ENCODE measurements around the gene DHX34. TPM values are rescaled to one million over a fixed set of nuclear protein-coding genes. Genes with fewer than 3 reads are reported as not detected.
"Not testable (repeated sequence)": the region's sequence is repeated elsewhere in the genome, so short reads cannot be mapped to it uniquely, and the experiment has no call there.

Gene DHX34, protein sequence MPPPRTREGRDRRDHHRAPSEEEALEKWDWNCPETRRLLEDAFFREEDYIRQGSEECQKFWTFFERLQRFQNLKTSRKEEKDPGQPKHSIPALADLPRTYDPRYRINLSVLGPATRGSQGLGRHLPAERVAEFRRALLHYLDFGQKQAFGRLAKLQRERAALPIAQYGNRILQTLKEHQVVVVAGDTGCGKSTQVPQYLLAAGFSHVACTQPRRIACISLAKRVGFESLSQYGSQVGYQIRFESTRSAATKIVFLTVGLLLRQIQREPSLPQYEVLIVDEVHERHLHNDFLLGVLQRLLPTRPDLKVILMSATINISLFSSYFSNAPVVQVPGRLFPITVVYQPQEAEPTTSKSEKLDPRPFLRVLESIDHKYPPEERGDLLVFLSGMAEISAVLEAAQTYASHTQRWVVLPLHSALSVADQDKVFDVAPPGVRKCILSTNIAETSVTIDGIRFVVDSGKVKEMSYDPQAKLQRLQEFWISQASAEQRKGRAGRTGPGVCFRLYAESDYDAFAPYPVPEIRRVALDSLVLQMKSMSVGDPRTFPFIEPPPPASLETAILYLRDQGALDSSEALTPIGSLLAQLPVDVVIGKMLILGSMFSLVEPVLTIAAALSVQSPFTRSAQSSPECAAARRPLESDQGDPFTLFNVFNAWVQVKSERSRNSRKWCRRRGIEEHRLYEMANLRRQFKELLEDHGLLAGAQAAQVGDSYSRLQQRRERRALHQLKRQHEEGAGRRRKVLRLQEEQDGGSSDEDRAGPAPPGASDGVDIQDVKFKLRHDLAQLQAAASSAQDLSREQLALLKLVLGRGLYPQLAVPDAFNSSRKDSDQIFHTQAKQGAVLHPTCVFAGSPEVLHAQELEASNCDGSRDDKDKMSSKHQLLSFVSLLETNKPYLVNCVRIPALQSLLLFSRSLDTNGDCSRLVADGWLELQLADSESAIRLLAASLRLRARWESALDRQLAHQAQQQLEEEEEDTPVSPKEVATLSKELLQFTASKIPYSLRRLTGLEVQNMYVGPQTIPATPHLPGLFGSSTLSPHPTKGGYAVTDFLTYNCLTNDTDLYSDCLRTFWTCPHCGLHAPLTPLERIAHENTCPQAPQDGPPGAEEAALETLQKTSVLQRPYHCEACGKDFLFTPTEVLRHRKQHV
- 25.9 and 26.8 TPM in 2 replicates for total RNA-seq (2014; rRNA removed; shearing (Covaris generic))
- polyA plus RNA-seq (2015; cell fraction: cytosol; rRNA removed): 17.3 and 17.7 TPM in 2 replicates
- 53.4 and 57.7 TPM in 2 replicates for polyA plus RNA-seq (2015; cell fraction: nucleus; rRNA removed)

DNA sequence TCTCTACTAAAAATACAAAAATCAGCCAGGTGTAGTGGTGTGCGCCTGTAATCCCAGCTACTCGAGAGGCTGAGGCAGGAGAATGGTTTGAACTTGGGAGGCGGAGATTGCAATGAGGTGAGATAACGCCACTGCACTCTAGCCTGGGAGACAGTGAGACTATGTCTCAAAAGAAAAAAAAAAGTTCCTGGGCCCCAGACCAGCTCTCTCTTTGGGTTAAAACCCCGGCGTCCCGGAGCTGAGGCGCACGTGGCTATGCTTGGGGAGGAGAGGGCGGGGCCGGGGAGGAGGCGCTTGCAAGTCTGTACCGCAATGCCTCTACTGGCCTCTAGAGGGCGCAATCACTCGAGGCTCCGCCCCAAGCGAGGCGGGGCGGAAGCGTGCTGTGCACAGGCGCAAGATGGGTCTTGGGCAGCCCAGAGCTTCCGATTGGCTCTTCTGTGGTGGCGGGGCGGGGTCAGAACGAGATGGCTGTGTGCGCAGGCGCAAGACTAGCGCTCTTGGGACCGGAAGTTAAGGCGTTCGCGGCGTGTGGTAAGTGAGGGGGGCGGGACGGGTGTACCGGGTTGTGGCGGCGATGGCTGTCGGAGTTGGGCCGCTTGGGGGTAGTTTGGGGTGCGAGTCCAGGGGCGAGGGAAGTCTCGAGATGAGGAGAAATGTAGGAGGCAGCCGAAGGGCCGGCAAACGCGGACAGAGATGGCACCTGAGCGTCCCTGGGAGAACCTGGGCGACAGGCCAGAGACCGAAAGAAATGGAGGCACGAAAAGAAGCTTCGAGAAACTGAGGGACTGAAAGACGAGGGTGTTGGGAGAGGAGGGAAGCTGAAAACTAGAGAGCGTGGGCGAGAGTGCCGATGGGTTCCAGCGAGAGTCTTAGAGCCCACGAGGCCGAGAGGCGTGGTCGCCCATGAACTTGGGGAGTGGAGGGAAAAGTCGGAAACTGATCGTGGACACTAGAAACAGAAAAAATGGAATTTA, at the start of gene DHX34:
Gene DHX34 (plus strand): TSS at position 497 of the 977 bp plus-strand sequence. CDS start 3,716 bp downstream, outside the sequence.
- DNase-seq (ENCODE audit: low read depth): peak; percentile 98

GRCh38 chr19:47300867-47301266, 48.2 kb upstream of the DHX34 start:
- DNase-seq (ENCODE audit: low read depth): not testable (repeated sequence)

GRCh38 chr19:47302249-47302648, 46.9 kb upstream of the DHX34 start:
- DNase-seq (ENCODE audit: low read depth): no peak

DNA sequence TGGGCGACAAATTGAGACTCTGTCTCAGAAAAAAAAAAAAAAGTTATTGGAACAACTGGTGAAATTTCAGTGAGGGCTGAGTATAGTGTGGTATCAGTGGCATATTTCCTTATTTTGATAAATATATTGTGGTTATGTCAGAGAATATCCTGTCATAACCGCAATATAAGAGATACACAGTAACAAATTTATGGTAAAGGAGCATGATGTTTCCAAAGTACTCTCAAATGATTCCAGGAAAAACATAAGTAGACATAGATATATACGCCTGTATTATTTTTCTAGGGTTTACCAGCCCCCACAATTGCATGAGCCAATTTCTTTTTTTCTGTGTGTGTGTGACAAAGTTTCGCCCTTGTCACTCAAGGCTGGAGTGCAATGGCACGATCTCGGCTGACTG, 45.1 kb upstream of the DHX34 start:
- no peak for DNase-seq (ENCODE audit: low read depth)

DNA sequence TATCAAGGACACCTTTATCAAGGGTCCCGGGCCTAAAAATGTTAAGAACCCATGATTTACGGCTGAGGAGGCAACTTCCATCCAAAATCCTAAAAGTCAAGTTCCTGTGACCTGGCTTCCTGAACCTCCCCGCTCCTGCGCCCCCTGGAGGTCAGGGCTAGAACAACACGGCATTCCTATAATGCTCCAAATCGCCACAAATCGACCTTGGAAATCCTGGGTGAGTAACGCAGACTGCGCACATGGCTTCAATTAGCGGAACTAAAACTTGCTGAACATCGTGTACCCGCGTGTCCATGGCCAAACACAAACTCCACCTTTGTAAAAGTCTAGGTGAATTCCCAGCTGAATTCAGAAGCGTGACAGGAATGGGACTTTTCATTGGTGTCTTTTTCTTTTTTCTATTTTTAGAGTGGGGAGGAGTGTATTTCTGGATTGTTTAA, 43.8 kb upstream of the DHX34 start:
- DNase-seq (ENCODE audit: low read depth): peak; percentile 58

GRCh38 chr19:47306303-47306702, 42.8 kb upstream of the DHX34 start:
- no peak for DNase-seq (ENCODE audit: low read depth)

DNA sequence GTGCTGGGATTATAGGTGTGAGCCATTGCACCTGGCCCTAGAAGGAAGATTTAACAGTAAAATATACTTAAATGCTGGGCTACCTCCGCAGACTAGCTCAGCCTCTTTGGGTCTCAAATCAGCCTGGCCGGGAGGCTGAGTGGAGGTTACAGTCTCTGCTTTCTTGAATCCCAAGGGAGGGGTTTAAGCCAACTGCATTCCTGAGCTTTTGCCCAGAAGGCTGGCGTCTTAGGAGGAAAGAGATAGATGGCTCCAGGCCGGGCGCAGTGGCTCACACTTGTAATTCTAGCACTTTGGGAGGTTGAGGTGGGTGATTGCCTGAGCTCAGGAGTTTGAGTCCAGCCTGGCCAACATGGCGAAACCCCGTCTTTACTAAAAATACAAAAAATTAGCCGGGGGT, 40.1 kb upstream of the DHX34 start:
- no peak for DNase-seq (ENCODE audit: low read depth)

GRCh38 chr19:47309608-47310007, 39.5 kb upstream of the DHX34 start, which contains the start of gene C5AR1:
Gene C5AR1, plus strand, starts transcription at chr19:47309861. Its CDS starts 35 bp downstream, at chr19:47309896.
- DNase-seq (ENCODE audit: low read depth): no peak

DNA sequence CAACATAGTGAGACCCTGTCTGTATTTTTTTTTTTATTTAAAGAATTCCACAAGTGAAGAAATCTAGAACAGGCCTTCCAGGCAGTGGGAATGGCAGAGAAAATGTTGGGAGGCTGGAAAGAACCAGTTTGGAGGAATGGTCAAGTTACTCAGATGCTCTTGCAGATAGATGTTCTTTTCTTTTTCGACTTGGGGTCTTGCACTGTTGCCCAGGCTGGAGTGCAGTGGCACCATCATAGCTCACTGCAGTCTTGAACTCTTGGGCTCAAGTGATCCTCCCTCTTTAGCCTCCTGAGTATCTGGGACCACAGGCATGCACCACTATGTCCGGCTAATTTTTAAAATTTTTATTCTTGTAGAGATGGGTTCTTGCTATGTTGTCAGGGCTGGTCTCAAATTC, 38.8 kb upstream of the DHX34 start:
- DNase-seq (ENCODE audit: low read depth): no peak

- DNase-seq (ENCODE audit: low read depth): no peak
Observed at GRCh38 chr19:47310819-47311218, 38.3 kb upstream of the DHX34 start.

DNA sequence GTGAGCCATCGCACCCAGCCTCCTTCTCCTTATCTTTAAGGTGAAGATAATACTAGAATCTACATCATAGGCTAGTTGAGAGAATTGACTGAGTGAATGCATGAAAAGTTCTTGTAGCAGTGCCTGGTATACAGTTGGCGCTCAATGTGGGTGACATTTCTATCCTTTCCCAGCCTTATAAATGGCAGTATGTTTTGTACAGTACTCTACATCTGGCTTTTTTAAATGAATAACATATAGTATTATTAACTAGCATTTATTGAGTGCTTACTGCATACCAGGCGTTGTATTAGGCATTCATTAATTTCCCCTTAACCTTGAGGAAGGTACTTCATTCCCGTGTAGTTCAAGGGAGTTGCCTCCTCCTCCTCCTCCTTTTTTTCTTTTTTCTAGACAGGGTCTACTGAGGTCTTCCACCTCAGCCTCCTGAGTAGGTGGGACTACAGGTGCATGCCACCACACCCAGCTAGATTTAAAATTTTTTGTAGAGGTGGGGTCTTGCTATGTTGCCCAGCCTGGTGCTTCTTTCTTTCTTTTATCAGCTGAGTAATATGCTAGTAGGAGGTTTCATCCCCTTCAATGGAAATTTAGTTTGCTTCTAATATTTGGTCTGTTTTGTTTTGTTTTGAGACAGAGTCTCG, 36.6 kb upstream of the DHX34 start:
- no peak for DNase-seq (ENCODE audit: low read depth)

GRCh38 chr19:47313754-47314295, 35.3 kb upstream of the DHX34 start:
- DNase-seq (ENCODE audit: low read depth): no peak

DNA sequence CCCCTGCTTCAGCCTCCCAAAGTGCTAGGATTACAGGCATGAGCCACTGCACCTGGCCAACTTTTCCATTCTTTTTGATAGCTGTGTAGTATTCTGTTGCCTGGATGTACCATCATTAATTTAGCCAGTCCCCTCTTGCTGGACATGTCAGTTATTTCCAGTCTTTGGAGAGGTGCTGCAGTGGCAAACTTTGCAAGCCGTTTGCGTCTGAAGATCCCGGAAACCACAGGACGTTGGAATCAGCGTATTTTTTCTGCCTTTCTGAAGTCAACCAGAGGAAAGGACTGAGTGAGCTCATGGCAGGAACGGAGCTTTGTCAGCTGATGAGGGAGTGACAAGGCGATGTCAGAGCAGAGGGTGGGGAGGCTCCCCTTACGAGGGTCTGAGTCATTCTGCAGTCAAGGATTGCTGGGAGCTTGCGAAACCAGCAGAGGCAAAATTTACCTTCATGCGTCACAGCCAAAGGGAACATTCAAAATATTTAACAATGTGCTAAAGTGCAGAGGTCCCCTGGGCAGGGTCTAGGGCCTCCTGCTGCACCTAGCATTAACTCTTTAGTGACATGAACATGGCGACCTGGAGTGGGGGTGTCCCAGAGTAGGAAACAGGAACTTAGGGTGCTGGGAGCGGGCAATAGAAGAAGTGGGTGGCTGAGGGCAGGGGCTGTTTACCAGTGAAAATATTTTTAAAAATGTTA, 33.8 kb upstream of the DHX34 start:
- DNase-seq (ENCODE audit: low read depth): peak; percentile 96

GRCh38 chr19:47316513-47316912, 32.6 kb upstream of the DHX34 start:
- DNase-seq (ENCODE audit: low read depth): no peak

DNA sequence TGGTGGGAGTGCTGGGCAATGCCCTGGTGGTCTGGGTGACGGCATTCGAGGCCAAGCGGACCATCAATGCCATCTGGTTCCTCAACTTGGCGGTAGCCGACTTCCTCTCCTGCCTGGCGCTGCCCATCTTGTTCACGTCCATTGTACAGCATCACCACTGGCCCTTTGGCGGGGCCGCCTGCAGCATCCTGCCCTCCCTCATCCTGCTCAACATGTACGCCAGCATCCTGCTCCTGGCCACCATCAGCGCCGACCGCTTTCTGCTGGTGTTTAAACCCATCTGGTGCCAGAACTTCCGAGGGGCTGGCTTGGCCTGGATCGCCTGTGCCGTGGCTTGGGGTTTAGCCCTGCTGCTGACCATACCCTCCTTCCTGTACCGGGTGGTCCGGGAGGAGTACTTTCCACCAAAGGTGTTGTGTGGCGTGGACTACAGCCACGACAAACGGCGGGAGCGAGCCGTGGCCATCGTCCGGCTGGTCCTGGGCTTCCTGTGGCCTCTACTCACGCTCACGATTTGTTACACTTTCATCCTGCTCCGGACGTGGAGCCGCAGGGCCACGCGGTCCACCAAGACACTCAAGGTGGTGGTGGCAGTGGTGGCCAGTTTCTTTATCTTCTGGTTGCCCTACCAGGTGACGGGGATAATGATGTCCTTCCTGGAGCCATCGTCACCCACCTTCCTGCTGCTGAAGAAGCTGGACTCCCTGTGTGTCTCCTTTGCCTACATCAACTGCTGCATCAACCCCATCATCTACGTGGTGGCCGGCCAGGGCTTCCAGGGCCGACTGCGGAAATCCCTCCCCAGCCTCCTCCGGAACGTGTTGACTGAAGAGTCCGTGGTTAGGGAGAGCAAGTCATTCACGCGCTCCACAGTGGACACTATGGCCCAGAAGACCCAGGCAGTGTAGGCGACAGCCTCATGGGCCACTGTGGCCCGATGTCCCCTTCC, 28.9 kb upstream of the DHX34 start:
- no peak for DNase-seq (ENCODE audit: low read depth)

DNA sequence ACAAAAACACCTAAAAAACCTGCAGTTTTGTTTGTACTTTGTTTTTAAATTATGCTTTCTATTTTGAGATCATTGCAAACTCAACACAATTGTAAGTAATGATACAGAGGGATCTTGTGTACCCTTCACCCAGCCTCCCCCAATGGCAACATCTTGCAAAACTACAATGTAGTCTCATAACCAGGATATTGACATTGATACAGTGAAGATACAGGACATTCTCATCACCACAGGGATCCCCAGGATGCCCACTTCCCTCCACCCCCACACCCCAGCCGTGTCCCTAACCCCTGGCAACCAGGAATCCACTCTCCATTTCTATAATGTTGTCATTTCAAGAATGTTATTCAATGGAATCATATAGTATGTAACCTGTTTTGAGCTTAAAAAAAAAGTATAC, 27.5 kb upstream of the DHX34 start:
- no peak for DNase-seq (ENCODE audit: low read depth)

GRCh38 chr19:47322058-47322457, 27.1 kb upstream of the DHX34 start:
- no peak for DNase-seq (ENCODE audit: low read depth)

- no peak for DNase-seq (ENCODE audit: low read depth)
Observed at GRCh38 chr19:47323409-47323808, 25.7 kb upstream of the DHX34 start.
